ENCODE results near the gene FLT4.

DNA sequence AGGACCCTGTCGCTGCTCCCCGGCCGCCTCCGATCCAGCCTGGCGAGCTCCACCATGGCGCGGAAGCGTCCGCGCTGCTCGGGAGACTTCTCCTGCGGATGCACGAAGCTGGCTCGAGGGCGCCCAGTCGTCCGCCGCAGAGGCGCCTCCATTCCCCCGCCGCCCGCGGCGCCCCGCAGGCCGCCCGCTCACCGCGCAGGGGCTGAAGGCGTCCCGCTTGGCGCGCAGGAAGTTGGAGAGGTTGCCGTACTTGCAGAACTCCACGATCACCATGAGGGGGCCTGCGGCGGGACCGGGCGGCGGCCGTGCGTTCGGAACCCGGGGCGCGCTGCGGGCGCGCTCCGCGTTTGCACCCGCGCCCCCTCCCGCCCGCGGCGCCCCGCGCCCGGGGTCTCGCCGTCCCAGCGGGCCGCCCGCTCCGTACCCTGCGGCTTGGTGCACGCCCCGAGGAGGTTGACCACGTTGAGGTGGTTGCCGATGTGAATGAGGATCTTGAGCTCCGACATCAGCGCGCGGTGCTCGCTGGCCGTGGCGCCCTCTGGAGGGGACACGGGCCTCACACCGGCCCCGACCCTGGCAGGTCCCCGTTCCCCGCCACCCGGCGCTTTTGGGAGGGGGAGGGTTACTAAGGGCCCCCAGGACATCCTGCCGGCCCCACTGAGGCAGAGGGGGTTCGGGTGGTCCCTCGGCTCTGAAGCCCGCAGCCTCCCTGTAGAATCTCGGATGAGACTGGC, 30.4 kb downstream of the FLT4 start:
- TF ChIP-seq, protein P1, sequence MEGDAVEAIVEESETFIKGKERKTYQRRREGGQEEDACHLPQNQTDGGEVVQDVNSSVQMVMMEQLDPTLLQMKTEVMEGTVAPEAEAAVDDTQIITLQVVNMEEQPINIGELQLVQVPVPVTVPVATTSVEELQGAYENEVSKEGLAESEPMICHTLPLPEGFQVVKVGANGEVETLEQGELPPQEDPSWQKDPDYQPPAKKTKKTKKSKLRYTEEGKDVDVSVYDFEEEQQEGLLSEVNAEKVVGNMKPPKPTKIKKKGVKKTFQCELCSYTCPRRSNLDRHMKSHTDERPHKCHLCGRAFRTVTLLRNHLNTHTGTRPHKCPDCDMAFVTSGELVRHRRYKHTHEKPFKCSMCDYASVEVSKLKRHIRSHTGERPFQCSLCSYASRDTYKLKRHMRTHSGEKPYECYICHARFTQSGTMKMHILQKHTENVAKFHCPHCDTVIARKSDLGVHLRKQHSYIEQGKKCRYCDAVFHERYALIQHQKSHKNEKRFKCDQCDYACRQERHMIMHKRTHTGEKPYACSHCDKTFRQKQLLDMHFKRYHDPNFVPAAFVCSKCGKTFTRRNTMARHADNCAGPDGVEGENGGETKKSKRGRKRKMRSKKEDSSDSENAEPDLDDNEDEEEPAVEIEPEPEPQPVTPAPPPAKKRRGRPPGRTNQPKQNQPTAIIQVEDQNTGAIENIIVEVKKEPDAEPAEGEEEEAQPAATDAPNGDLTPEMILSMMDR (IDR thresholded peaks at IDR 0.05): no peak
- TF ChIP-seq POLR2A (IDR thresholded peaks at IDR 0.05): no peak
- no peak for TF ChIP-seq EP300 (IDR thresholded peaks at IDR 0.05)
- TF ChIP-seq POLR2AphosphoS5 (IDR thresholded peaks at IDR 0.05): no peak
